ENCODE data around the gene ISCU. TPM values are rescaled to one million over a fixed set of nuclear protein-coding genes. Genes with fewer than 3 reads are reported as not detected.

Gene ISCU
- total RNA-seq, 1 donor from 2014 or later, result 67.8 TPM

- DNase-seq (ENCODE audit: low spot score), result no peak
- Mint-ChIP-seq H3K4me3 (ENCODE audit: unreplicated experiment) (no peak within 1 kb of the TSS), H3K4me1 (ENCODE audit: unreplicated experiment) (no peaks in the 10 kb centered on the region), H3K27me3 (ENCODE audit: unreplicated experiment) (peaks cover 4% of the 10 kb centered on the region), H3K27ac (ENCODE audit: unreplicated experiment) (no peak within 1 kb of the TSS), H3K36me3 (ENCODE audit: low read depth, unreplicated experiment) (no peaks in the 10 kb centered on the region), H3K9me3 (ENCODE audit: unreplicated experiment) (no peaks in the 10 kb centered on the region)
- TF ChIP-seq CTCF (IDR thresholded peaks at IDR 0.05; ENCODE audit: unreplicated experiment), result no peak
Measured at GRCh38 chr12:108597559-108598471, 35.4 kb downstream of the ISCU start, which contains the start of gene TMEM119. Gene TMEM119, minus strand, starts transcription at chr12:108598084. Its CDS starts 5,701 bp downstream, at chr12:108592383.

GRCh38 chr12:108598553-108599250 is 36.3 kb downstream of the ISCU start:
- H3K9me3 Mint-ChIP-seq (ENCODE audit: unreplicated experiment), result no peaks in the 10 kb centered on the region
- H3K27me3 Mint-ChIP-seq (ENCODE audit: unreplicated experiment), result peaks cover 4% of the 10 kb centered on the region
- no peak overlapping the region for H3K27ac Mint-ChIP-seq (ENCODE audit: unreplicated experiment)

GRCh38 chr12:108599541-108599940 is 37.1 kb downstream of the ISCU start:
- Mint-ChIP-seq H3K9me3 (ENCODE audit: unreplicated experiment) (no peaks in the 10 kb centered on the region), H3K27ac (ENCODE audit: unreplicated experiment) (no peak overlapping the region), H3K4me1 (ENCODE audit: unreplicated experiment) (no peaks in the 10 kb centered on the region), H3K27me3 (ENCODE audit: unreplicated experiment) (peaks cover 4% of the 10 kb centered on the region), H3K4me3 (ENCODE audit: unreplicated experiment) (no peak overlapping the region), H3K36me3 (ENCODE audit: low read depth, unreplicated experiment) (no peaks in the 10 kb centered on the region)
- no peak for DNase-seq (ENCODE audit: low spot score)
- no peak for TF ChIP-seq CTCF (IDR thresholded peaks at IDR 0.05; ENCODE audit: unreplicated experiment)

More at GRCh38 chr12:108598553-108599250, 36.3 kb downstream of the ISCU start:
- Mint-ChIP-seq H3K4me1 (ENCODE audit: unreplicated experiment) (no peaks in the 10 kb centered on the region), H3K4me3 (ENCODE audit: unreplicated experiment) (no peak overlapping the region), H3K36me3 (ENCODE audit: low read depth, unreplicated experiment) (no peaks in the 10 kb centered on the region)
- no peak for DNase-seq (ENCODE audit: low spot score)
- TF ChIP-seq CTCF (IDR thresholded peaks at IDR 0.05; ENCODE audit: unreplicated experiment), result no peak

- H3K4me3 Mint-ChIP-seq (ENCODE audit: unreplicated experiment), result no peak overlapping the region
- no peak overlapping the region for H3K27ac Mint-ChIP-seq (ENCODE audit: unreplicated experiment)
- H3K4me1 Mint-ChIP-seq (ENCODE audit: unreplicated experiment), result peaks cover 4% of the 10 kb centered on the region
- peaks cover 5% of the 10 kb centered on the region for H3K27me3 Mint-ChIP-seq (ENCODE audit: unreplicated experiment)
- H3K9me3 Mint-ChIP-seq (ENCODE audit: unreplicated experiment), result no peaks in the 10 kb centered on the region
- no peak for DNase-seq (ENCODE audit: low spot score)
- TF ChIP-seq CTCF (IDR thresholded peaks at IDR 0.05; ENCODE audit: unreplicated experiment), result no peak
- H3K36me3 Mint-ChIP-seq (ENCODE audit: low read depth, unreplicated experiment), result no peaks in the 10 kb centered on the region
Measured at GRCh38 chr12:108599948-108600701, 37.7 kb downstream of the ISCU start.

Measured in endothelial cell (in vitro differentiated cells).